ENCODE measurements around the gene SNU13.
"Not testable (repeated sequence)": the region's sequence is repeated elsewhere in the genome, so short reads cannot be mapped to it uniquely, and the experiment has no call there.

The SNU13 gene

DNA sequence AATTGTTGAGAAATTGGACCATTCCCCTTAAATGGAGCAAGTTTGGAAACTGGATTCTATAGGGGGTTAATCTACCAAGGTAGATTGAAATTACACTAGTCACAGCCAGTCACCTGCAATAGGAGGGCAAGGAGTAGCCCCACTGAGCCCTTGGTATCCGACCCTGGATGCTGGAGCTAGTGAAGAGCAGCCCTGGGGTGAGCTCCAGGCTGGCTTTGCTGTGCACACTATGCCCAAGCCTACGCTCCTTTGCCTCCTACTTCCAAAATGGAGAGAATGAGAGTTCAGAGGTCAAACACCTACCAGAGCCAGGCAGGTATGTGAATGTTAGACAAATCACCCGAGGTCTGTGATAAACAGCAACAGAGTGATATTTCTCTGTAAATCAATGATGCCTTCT, 23.7 kb downstream of the SNU13 start:
- CTCF ChIA-PET, result interaction anchor here (1.0 to 2.7 kb wide), 2 partner anchors 136 to 276 kb away, joined by 3 to 17 read pairs; partner anchors contain the start of gene CCDC134
- Mint-ChIP-seq H3K4me1 (peaks cover 12% of the 10 kb centered on the region), H3K36me3 (peaks cover 40% of the 10 kb centered on the region)

GRCh38 chr22:41664490-41664889, 24.2 kb downstream of the SNU13 start:
- H3K27ac Mint-ChIP-seq, result no peak overlapping the region
- DNase-seq, result no peak
- H3K4me3 Mint-ChIP-seq, result no peak overlapping the region
- CTCF ChIA-PET, result interaction anchor here (0.8 to 1.0 kb wide), 2 partner anchors 136 to 193 kb away, joined by 3 read pairs; partner anchors contain the start of gene CCDC134
- H3K27me3 Mint-ChIP-seq, result no peaks in the 10 kb centered on the region
- H3K4me1 Mint-ChIP-seq, result peaks cover 12% of the 10 kb centered on the region
- H3K36me3 Mint-ChIP-seq, result peaks cover 41% of the 10 kb centered on the region
- no peaks in the 10 kb centered on the region for H3K9me3 Mint-ChIP-seq

More for the DNA sequence above, 23.7 kb downstream of the SNU13 start:
- H3K27ac Mint-ChIP-seq, result peak overlapping the region; percentile 67
- DNase-seq, result no peak
- H3K27me3 Mint-ChIP-seq, result no peaks in the 10 kb centered on the region
- H3K9me3 Mint-ChIP-seq, result no peaks in the 10 kb centered on the region
- H3K4me3 Mint-ChIP-seq, result no peak overlapping the region

DNA sequence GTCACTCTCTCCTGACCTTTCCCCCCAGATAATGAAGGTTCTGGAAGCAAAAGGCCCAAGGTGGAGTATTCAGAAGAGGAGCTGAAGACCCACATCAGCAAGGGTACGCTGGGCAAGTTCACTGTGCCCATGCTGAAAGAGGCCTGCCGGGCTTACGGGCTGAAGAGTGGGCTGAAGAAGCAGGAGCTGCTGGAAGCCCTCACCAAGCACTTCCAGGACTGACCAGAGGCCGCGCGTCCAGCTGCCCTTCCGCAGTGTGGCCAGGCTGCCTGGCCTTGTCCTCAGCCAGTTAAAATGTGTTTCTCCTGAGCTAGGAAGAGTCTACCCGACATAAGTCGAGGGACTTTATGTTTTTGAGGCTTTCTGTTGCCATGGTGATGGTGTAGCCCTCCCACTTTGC, 25.1 kb downstream of the SNU13 start:
- H3K27ac Mint-ChIP-seq, H3K4me3 Mint-ChIP-seq, H3K9me3 Mint-ChIP-seq, DNase-seq, H3K27me3 Mint-ChIP-seq: not testable (repeated sequence)
- Mint-ChIP-seq H3K36me3 (peaks cover 41% of the 10 kb centered on the region), H3K4me1 (peaks cover 12% of the 10 kb centered on the region)
- CTCF ChIA-PET, result interaction anchor here (0.8 kb wide), 1 partner anchor 194 kb away, joined by 3 read pairs; no protein-coding TSS in a partner anchor

DNA sequence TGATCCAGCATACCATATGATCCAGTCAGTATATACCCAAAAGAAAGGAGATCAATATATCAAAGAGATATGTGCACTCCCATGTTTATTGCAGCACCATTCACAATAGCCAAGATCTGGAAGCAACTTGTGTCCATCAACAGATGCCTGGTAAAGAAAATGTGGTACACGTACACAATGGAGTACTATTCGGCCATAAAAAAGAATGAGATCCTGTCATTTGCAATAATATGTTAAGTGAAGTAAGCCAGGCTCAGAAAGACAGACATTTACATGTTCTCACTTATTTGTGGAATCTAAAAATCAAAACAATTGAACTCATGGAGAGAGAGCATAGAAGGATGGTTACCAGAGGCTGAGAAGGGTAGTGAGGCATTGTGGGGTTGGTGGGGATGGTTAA, 27.0 kb downstream of the SNU13 start:
- Mint-ChIP-seq H3K9me3 (no peaks in the 10 kb centered on the region), H3K27ac (no peak overlapping the region), H3K4me1 (peaks cover 3% of the 10 kb centered on the region), H3K27me3 (no peaks in the 10 kb centered on the region), H3K4me3 (no peak overlapping the region), H3K36me3 (peaks cover 48% of the 10 kb centered on the region)
- DNase-seq, result no peak
- CTCF ChIA-PET, result interaction anchor here (1.3 kb wide), 1 partner anchor 12 kb away, joined by 3 read pairs; no protein-coding TSS in a partner anchor

- H3K4me1 Mint-ChIP-seq, result no peaks in the 10 kb centered on the region
- peaks cover 51% of the 10 kb centered on the region for H3K36me3 Mint-ChIP-seq
- no peaks in the 10 kb centered on the region for H3K9me3 Mint-ChIP-seq
- no peak overlapping the region for H3K4me3 Mint-ChIP-seq
- no peak overlapping the region for H3K27ac Mint-ChIP-seq
- no peaks in the 10 kb centered on the region for H3K27me3 Mint-ChIP-seq
- CTCF ChIA-PET, result interaction anchor here (1.3 kb wide), 1 partner anchor 13 kb away, joined by 3 read pairs; no protein-coding TSS in a partner anchor
- no peak for DNase-seq
These were observed 27.6 kb downstream of the SNU13 start for GRCh38 chr22:41661088-41661487.

DNA sequence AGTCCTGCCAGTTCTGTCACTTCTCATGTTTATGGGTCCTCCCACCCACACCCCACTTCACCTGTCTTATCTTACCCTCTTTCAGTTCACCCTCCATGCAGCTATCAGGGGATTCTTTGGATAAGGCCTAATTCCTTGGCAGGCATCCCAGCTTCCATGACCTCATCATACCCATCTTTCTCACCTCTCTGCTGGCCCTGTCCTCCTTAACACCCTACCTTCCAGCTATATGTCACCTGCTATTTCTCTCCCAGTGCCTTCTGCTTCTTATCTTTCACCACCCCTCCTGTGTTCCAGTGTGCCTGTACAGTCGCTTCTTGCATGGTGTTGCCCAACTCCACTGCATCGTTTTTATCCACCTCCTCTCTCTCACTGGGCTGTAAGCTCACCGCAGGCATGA, 28.3 kb downstream of the SNU13 start:
- Mint-ChIP-seq H3K4me1 (no peaks in the 10 kb centered on the region), H3K9me3 (no peaks in the 10 kb centered on the region), H3K27ac (peak overlapping the region; percentile 20), H3K36me3 (peaks cover 54% of the 10 kb centered on the region), H3K4me3 (no peak overlapping the region), H3K27me3 (no peaks in the 10 kb centered on the region)
- CTCF ChIA-PET, result no interaction called here
- no peak for DNase-seq

- H3K36me3 Mint-ChIP-seq, result peaks cover 52% of the 10 kb centered on the region
- H3K4me3 Mint-ChIP-seq, result no peak overlapping the region
- CTCF ChIA-PET, result no interaction called here
- H3K27ac Mint-ChIP-seq, result peak overlapping the region; percentile 9
- no peaks in the 10 kb centered on the region for H3K9me3 Mint-ChIP-seq
- no peaks in the 10 kb centered on the region for H3K27me3 Mint-ChIP-seq
- DNase-seq, result no peak
- no peaks in the 10 kb centered on the region for H3K4me1 Mint-ChIP-seq
These were observed 28.7 kb downstream of the SNU13 start for GRCh38 chr22:41659941-41660340.

DNA sequence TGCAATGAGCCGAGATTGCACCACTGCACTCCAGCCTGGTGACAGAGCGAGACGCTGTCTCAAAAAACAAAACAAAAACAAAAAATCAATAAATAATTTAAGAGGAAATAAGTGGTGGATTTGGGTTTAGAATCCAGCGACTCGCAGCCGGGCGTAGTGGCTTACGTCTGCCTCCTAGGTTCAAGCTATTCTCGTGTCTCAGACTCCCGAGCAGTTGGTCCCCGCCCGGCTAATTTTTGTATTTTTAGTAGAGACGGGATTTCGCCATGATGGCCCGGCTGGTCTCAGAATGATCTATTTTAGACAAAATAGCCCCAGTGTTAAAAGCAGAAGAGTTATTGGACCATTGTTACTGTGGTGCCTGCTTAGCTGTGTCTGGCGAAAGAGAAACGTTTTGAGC, 29.8 kb downstream of the SNU13 start:
- H3K9me3 Mint-ChIP-seq, result no peaks in the 10 kb centered on the region
- no peak for DNase-seq
- H3K36me3 Mint-ChIP-seq, result peaks cover 54% of the 10 kb centered on the region
- H3K4me3 Mint-ChIP-seq, result no peak overlapping the region
- H3K27me3 Mint-ChIP-seq, result no peaks in the 10 kb centered on the region
- CTCF ChIA-PET, result interaction anchor here (0.6 to 1.7 kb wide), 2 partner anchors 7 to 459 kb away, joined by 3 to 7 read pairs; no protein-coding TSS in a partner anchor
- peaks cover 3% of the 10 kb centered on the region for H3K4me1 Mint-ChIP-seq
- no peak overlapping the region for H3K27ac Mint-ChIP-seq

GRCh38 chr22:41657709-41658108, 31.0 kb downstream of the SNU13 start:
- DNase-seq, result no peak
- no peaks in the 10 kb centered on the region for H3K27me3 Mint-ChIP-seq
- CTCF ChIA-PET, result interaction anchor here (1.7 kb wide), 1 partner anchor 9 kb away, joined by 7 read pairs; no protein-coding TSS in a partner anchor

DNA sequence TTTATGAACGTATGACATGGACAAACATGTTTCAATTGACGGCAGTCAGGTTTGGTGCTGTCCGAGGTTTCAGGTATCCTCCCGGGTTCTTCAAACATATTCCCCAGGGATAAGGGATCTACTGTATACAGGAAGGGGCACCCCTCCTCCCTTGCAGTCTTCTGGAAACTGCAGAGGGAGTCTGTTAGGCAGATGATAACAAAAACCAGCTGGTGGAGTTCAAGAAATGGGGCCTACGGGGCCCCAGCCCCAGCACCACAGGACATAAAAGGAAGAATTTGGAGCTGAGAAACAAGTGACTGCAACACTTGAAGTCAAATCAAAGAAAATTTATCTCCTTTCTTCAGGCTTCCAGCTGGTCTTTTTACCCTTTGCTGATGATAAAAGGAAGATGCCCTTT, 32.1 kb downstream of the SNU13 start:
- Mint-ChIP-seq H3K27me3 (no peaks in the 10 kb centered on the region), H3K36me3 (peaks cover 55% of the 10 kb centered on the region), H3K4me3 (no peak overlapping the region), H3K27ac (no peak overlapping the region), H3K4me1 (peaks cover 3% of the 10 kb centered on the region), H3K9me3 (no peaks in the 10 kb centered on the region)
- DNase-seq, result no peak
- CTCF ChIA-PET, result no interaction called here

More at GRCh38 chr22:41657709-41658108, 31.0 kb downstream of the SNU13 start:
- Mint-ChIP-seq H3K4me1 (peaks cover 3% of the 10 kb centered on the region), H3K27ac (no peak overlapping the region), H3K4me3 (no peak overlapping the region), H3K9me3 (no peaks in the 10 kb centered on the region), H3K36me3 (peaks cover 52% of the 10 kb centered on the region)

DNA sequence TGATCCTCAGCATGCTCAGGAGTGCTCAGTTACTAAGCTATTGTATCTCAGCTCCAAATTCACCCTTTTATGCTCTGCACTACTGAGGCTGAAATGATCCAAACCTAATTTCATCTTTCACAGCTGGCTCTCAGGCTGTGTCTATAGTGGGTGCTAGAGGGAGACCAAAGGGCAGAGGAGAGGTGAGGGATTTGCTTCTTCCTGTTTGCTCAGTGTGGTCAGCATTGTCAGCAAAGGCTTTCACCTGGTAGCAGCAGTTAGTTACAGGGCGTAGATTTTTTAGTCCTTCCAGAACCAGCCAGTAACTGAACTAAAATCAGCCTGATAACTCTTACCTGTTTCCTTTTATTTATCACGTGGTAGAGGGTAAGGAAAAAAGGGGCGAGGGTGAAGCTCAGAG, 34.3 kb downstream of the SNU13 start:
- H3K4me1 Mint-ChIP-seq, result peaks cover 3% of the 10 kb centered on the region
- H3K27ac Mint-ChIP-seq, result no peak overlapping the region
- CTCF ChIA-PET, result interaction anchor here (0.6 to 1.6 kb wide), 2 partner anchors 12 to 824 kb away, joined by 3 to 7 read pairs; no protein-coding TSS in a partner anchor
- H3K9me3 Mint-ChIP-seq, result no peaks in the 10 kb centered on the region
- H3K4me3 Mint-ChIP-seq, result no peak overlapping the region
- no peaks in the 10 kb centered on the region for H3K27me3 Mint-ChIP-seq
- H3K36me3 Mint-ChIP-seq, result peaks cover 48% of the 10 kb centered on the region
- no peak for DNase-seq

GRCh38 chr22:41650821-41651220, 37.8 kb downstream of the SNU13 start:
- CTCF ChIA-PET, result interaction anchor here (1.0 to 1.1 kb wide), 2 partner anchors 15 to 16 kb away, joined by 3 to 4 read pairs; no protein-coding TSS in a partner anchor
- Mint-ChIP-seq H3K36me3 (peaks cover 49% of the 10 kb centered on the region), H3K4me1 (peaks cover 9% of the 10 kb centered on the region), H3K27me3 (no peaks in the 10 kb centered on the region), H3K27ac (no peak overlapping the region), H3K9me3 (no peaks in the 10 kb centered on the region), H3K4me3 (no peak overlapping the region)
- DNase-seq, result no peak

- no peaks in the 10 kb centered on the region for H3K27me3 Mint-ChIP-seq
- peaks cover 9% of the 10 kb centered on the region for H3K4me1 Mint-ChIP-seq
- peaks cover 46% of the 10 kb centered on the region for H3K36me3 Mint-ChIP-seq
- H3K27ac Mint-ChIP-seq, result no peak overlapping the region
- no peak overlapping the region for H3K4me3 Mint-ChIP-seq
- CTCF ChIA-PET, result interaction anchor here (1.0 kb wide), 1 partner anchor 16 kb away, joined by 3 read pairs; no protein-coding TSS in a partner anchor
- no peaks in the 10 kb centered on the region for H3K9me3 Mint-ChIP-seq
- no peak for DNase-seq
These were observed 38.4 kb downstream of the SNU13 start for GRCh38 chr22:41650229-41650628.

- Mint-ChIP-seq H3K9me3 (no peaks in the 10 kb centered on the region), H3K4me1 (peaks cover 6% of the 10 kb centered on the region), H3K36me3 (peaks cover 38% of the 10 kb centered on the region), H3K27me3 (no peaks in the 10 kb centered on the region), H3K4me3 (no peak overlapping the region), H3K27ac (peak overlapping the region; percentile 11)
- CTCF ChIA-PET, result no interaction called here
- no peak for DNase-seq
These were observed 40.2 kb downstream of the SNU13 start for GRCh38 chr22:41648432-41648831.

DNA sequence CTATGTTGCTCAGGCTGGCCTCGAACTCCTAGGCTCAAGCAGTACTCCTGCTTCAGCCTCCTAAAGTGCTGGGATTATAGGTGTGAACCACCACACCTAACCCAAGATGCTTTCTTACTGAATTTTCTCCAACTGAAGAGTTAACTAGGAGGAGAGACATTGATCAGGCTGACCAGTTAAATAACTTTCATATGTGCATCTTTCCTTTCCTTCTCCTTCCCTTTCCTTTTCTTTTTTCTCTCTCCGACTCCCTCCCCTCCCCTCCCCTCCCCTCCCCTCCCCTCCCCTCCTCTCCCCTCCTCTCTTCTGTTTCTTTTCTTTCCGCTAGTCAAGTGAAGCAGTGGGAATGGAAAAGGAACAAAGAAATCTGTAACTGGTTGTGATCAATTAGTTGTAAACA, 40.9 kb downstream of the SNU13 start:
- Mint-ChIP-seq H3K9me3 (no peaks in the 10 kb centered on the region), H3K4me3 (no peak overlapping the region), H3K27me3 (no peaks in the 10 kb centered on the region), H3K27ac (no peak overlapping the region), H3K4me1 (peaks cover 6% of the 10 kb centered on the region), H3K36me3 (peaks cover 37% of the 10 kb centered on the region)
- no peak for DNase-seq
- CTCF ChIA-PET, result no interaction called here
